Diencephalon (tissue), 1 donor: ENCODE results near the gene NCKAP5L. TPM values are rescaled to one million over a fixed set of nuclear protein-coding genes. Genes with fewer than 3 reads are reported as not detected.

Experiments
- small RNA-seq: library from RNA; depleted of rRNA; stranded (forward); fragments of <200 nt; gene quantifications from one replicate; pipeline ENCODE3, GENCODE V24; 2014
- total RNA-seq: library from RNA; depleted of rRNA; stranded (reverse); fragments of >200 nt; gene quantifications from one replicate; pipeline ENCODE4 v1.2.3, GENCODE V29; 2014

NCKAP5L gene, protein sequence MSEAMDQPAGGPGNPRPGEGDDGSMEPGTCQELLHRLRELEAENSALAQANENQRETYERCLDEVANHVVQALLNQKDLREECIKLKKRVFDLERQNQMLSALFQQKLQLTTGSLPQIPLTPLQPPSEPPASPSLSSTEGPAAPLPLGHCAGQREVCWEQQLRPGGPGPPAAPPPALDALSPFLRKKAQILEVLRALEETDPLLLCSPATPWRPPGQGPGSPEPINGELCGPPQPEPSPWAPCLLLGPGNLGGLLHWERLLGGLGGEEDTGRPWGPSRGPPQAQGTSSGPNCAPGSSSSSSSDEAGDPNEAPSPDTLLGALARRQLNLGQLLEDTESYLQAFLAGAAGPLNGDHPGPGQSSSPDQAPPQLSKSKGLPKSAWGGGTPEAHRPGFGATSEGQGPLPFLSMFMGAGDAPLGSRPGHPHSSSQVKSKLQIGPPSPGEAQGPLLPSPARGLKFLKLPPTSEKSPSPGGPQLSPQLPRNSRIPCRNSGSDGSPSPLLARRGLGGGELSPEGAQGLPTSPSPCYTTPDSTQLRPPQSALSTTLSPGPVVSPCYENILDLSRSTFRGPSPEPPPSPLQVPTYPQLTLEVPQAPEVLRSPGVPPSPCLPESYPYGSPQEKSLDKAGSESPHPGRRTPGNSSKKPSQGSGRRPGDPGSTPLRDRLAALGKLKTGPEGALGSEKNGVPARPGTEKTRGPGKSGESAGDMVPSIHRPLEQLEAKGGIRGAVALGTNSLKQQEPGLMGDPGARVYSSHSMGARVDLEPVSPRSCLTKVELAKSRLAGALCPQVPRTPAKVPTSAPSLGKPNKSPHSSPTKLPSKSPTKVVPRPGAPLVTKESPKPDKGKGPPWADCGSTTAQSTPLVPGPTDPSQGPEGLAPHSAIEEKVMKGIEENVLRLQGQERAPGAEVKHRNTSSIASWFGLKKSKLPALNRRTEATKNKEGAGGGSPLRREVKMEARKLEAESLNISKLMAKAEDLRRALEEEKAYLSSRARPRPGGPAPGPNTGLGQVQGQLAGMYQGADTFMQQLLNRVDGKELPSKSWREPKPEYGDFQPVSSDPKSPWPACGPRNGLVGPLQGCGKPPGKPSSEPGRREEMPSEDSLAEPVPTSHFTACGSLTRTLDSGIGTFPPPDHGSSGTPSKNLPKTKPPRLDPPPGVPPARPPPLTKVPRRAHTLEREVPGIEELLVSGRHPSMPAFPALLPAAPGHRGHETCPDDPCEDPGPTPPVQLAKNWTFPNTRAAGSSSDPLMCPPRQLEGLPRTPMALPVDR (N-terminal part only)
- 14.5 TPM for total RNA-seq

DNA sequence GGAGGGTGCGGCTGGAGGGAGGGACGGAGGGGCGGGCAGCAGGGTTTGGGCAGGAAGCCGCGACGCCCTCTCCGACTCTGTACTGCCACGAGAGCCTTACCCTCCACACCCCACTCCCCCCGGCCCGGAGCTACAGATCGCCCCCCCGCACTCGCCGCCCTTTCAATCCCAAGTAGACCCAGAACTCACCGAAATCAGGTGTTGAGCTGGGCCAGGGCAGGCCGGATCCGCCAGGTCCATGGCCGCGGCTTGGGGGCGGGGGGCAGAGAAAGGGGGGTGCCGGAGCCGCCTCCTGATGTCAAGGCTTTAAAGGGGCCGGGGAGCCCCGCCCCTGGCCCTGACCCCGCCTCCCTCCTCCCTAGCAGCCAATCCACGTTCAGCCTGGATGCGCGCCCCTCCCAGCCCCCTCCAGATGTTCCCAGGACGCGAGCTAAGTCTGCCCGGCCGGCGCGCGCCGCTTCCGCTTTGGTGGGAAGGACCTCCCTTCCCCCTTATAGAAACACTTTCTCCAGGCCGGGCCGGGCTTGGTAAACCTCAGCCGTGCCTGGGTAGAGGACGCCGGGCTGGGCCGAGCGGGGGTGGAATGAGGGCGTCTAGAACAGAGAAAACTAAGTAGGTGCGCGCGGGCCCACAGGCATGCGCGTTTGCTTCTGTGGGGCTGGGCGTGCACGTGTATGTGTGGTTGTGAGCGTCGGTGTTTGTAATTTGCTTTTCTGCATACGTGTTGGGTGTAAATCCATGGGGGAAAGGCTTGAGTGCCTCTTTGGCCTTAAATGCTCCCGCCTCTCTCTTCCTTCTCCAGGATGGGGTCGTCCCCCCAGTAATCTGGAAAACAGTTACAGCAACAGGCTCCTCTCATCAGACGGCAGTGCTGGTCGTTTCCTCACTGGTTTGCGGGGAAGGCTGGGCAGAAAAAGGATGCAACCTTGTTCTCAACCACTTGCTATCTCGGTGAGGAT lies at the start of gene NCKAP5L:
NCKAP5L (minus strand) TSS at position 281 of the 959 bp plus-strand sequence. CDS start 24,369 bp downstream, outside the sequence.

DNA sequence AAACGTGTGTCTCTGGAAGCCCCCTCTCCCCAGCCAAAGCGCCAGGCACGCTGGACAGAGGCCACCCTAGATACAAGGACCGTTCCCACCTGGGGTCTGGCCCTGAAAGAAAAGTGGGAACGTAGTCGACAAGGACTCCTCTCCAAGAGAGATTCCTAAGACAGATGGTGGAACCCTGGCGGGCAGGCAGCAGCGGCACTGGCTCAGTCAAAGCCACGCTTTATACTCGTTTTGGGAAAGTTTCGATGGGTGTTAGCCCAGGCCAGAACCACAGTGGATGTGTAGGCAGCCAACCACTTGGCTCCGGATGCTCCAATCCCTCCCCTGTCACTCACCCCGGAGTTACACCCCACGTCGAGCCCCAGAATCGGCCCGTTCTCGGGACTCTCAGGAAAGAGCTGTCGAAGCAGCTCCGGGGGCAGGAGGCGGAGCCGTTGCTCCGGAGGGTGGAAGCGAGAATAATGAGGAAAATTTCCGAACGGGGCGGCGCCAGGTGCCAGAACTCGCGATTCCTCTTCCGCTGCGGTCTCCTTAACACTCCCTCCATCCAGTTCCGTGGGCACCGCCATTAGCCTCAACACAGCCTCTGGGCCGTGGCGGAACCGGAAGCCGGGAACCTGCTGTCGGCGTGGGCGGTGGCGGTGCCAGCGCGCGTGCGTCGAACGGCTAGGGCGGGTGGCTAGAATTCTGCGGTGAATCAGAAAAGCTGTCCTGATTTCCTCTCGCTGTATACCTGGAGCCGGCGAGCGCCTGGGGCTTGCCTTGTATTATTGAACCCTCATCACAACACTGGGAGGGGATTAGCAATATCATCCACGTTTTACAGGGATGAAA lies 14.5 kb upstream of the NCKAP5L start, which contains the start of gene BCDIN3D:
BCDIN3D (minus strand) TSS at position 588 of the 834 bp plus-strand sequence; CDS start at position 569, 19 bp downstream.

Small RNA genes lying within 50 kb of the gene (small RNA-seq; reads per million reads assigned to genes)
- not detected for gene LSM6P2

Other genes with a start within 250 kb of the NCKAP5L start
- not detected for gene FAM186B, start 222.8 kb downstream of the NCKAP5L start, total RNA-seq
- 14.1 TPM for gene PRPF40B, start 204.9 kb downstream of the NCKAP5L start, total RNA-seq
- 15.7 TPM for gene FMNL3, start 121.0 kb downstream of the NCKAP5L start, total RNA-seq
- gene TMBIM6, start 86.9 kb downstream of the NCKAP5L start, total RNA-seq = 442 TPM
- gene BCDIN3D, start 14.7 kb upstream of the NCKAP5L start, total RNA-seq = 6.2 TPM
- 59.1 TPM for gene FAIM2, start 75.5 kb upstream of the NCKAP5L start, total RNA-seq
- not detected for gene AQP2, start 122.3 kb upstream of the NCKAP5L start, total RNA-seq
- 0.92 TPM for gene AQP5, start 133.5 kb upstream of the NCKAP5L start, total RNA-seq
- gene AQP6, start 144.5 kb upstream of the NCKAP5L start, total RNA-seq = 0.46 TPM
- gene RACGAP1, start 197.1 kb upstream of the NCKAP5L start, total RNA-seq = 37.8 TPM
- 31.1 TPM for gene ASIC1, start 229.2 kb upstream of the NCKAP5L start, total RNA-seq